Neural crest cell (in vitro differentiated cells): Measurements from ENCODE around the gene TGFBR3. TPM values are rescaled to one million over a fixed set of nuclear protein-coding genes. Genes with fewer than 3 reads are reported as not detected.
A peak's percentile ranks its signal among the peaks of the same experiment; 100 is the strongest.

Source experiments
- DNase-seq: peaks from one replicate; pipeline ENCODE4 v3.0.0; 2021; ENCODE audit warnings: low read depth, mixed read lengths, low spot score
- H3K27ac Mint-ChIP-seq: one replicate; pipeline ENCODE4 v1.8.0; 2021; ENCODE audit warnings: mild to moderate bottlenecking, mixed read lengths; ENCODE audit not compliant: unreplicated experiment
- H3K27me3 Mint-ChIP-seq: 2 replicates; pipeline ENCODE4 v1.8.0; 2021; ENCODE audit warnings: low read depth, mild to moderate bottlenecking, mixed read lengths
- H3K36me3 Mint-ChIP-seq: 2 replicates; pipeline ENCODE4 v1.8.0; 2021; ENCODE audit warnings: low read depth, mild to moderate bottlenecking, mixed read lengths
- H3K4me1 Mint-ChIP-seq: 2 replicates; pipeline ENCODE4 v1.8.0; 2021; ENCODE audit warnings: mixed read lengths
- H3K4me3 Mint-ChIP-seq: one replicate; pipeline ENCODE4 v1.8.0; 2021; ENCODE audit warnings: mild to moderate bottlenecking, mixed read lengths
- H3K9me3 Mint-ChIP-seq: 2 replicates; pipeline ENCODE4 v1.8.0; 2021; ENCODE audit warnings: mixed read lengths
- total RNA-seq: library from RNA; stranded (reverse); gene quantifications from 2 replicates; pipeline ENCODE4 v1.2.1, GENCODE V29; 2021
- TF ChIP-seq, protein P1 (sequence below): fragments of 200-600 bp; sonication (generic); conservative IDR thresholded peaks from 2 replicates; pipeline ENCODE4 v1.5.0; 2021; ENCODE audit warnings: antibody characterized with exemption, mild to moderate bottlenecking

The TGFBR3 gene
- total RNA-seq, 1 donor from 2014 or later: 15.1 TPM

DNA sequence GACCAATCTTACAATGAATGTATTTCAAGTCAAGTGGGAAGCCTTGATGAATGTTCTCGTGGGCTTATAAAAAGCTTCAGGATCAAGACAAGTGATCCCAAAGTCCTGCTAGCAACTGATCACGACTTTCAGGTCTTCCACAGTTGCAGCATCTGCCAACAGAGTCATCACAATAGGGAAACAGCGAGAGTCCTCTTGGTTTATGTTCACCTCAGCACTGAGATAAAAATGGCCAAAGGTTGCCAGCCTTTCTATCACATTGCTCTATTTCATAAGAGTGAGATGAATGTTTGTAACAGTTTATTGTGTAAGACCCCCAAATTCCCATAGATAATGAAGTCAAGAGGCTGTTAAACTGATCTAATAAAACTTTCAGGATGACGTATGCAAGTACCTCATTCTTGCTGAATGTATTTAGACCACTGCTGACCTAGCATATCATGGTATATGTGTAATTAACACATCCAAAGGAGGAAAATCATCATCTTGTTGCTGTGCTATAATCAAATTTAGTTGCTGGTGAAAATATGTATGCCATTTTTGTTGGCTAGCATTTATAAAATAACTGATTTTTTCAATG lies 150.6 kb downstream of the TGFBR3 start:
- peaks cover 21% of the 10 kb centered on the region for H3K36me3 Mint-ChIP-seq
- no peaks in the 10 kb centered on the region for H3K27me3 Mint-ChIP-seq
- DNase-seq: no peak
- TF ChIP-seq, protein P1, sequence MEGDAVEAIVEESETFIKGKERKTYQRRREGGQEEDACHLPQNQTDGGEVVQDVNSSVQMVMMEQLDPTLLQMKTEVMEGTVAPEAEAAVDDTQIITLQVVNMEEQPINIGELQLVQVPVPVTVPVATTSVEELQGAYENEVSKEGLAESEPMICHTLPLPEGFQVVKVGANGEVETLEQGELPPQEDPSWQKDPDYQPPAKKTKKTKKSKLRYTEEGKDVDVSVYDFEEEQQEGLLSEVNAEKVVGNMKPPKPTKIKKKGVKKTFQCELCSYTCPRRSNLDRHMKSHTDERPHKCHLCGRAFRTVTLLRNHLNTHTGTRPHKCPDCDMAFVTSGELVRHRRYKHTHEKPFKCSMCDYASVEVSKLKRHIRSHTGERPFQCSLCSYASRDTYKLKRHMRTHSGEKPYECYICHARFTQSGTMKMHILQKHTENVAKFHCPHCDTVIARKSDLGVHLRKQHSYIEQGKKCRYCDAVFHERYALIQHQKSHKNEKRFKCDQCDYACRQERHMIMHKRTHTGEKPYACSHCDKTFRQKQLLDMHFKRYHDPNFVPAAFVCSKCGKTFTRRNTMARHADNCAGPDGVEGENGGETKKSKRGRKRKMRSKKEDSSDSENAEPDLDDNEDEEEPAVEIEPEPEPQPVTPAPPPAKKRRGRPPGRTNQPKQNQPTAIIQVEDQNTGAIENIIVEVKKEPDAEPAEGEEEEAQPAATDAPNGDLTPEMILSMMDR: no peak
- peaks cover 5% of the 10 kb centered on the region for H3K9me3 Mint-ChIP-seq
- peaks cover 20% of the 10 kb centered on the region for H3K4me1 Mint-ChIP-seq
- H3K4me3 Mint-ChIP-seq: no peak overlapping the region
- H3K27ac Mint-ChIP-seq: no peak overlapping the region

DNA sequence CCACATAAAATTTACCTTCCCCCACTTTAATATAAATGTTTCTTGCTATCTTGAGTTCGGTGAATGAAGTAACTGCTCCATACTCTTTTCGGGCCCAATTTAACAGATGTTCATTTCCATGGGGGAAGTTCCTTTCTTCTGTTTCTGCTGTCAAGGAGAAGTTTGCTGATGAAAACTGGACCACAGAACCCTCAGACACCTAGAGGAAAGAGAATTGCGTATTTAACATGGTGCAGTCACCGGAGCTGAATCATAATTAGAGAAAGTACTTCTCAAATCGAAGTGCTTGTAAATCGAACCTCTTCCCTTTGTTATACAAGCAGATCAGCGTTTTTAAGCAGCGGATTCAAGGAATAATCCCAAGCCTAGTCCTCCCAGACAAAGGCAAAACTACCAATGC lies 151.2 kb downstream of the TGFBR3 start:
- H3K4me1 Mint-ChIP-seq: peaks cover 20% of the 10 kb centered on the region
- H3K36me3 Mint-ChIP-seq: peaks cover 24% of the 10 kb centered on the region
- TF ChIP-seq, protein P1: no peak
- peaks cover 5% of the 10 kb centered on the region for H3K9me3 Mint-ChIP-seq
- no peak overlapping the region for H3K4me3 Mint-ChIP-seq
- DNase-seq: no peak
- no peaks in the 10 kb centered on the region for H3K27me3 Mint-ChIP-seq
- H3K27ac Mint-ChIP-seq: no peak overlapping the region

GRCh38 chr1:91733108-91733710 lies 152.7 kb downstream of the TGFBR3 start:
- Mint-ChIP-seq H3K9me3 (no peaks in the 10 kb centered on the region), H3K27me3 (no peaks in the 10 kb centered on the region), H3K36me3 (peaks cover 22% of the 10 kb centered on the region), H3K4me1 (peaks cover 25% of the 10 kb centered on the region), H3K4me3 (no peak overlapping the region), H3K27ac (no peak overlapping the region)
- TF ChIP-seq, protein P1: no peak
- DNase-seq: no peak

- TF ChIP-seq, protein P1: no peak
- H3K36me3 Mint-ChIP-seq: peaks cover 25% of the 10 kb centered on the region
- no peak for DNase-seq
- H3K27me3 Mint-ChIP-seq: no peaks in the 10 kb centered on the region
- no peaks in the 10 kb centered on the region for H3K9me3 Mint-ChIP-seq
- H3K4me3 Mint-ChIP-seq: no peak overlapping the region
- peaks cover 24% of the 10 kb centered on the region for H3K4me1 Mint-ChIP-seq
- peak overlapping the region; percentile 20 for H3K27ac Mint-ChIP-seq
Measured at GRCh38 chr1:91732291-91733107, 153.5 kb downstream of the TGFBR3 start.

DNA sequence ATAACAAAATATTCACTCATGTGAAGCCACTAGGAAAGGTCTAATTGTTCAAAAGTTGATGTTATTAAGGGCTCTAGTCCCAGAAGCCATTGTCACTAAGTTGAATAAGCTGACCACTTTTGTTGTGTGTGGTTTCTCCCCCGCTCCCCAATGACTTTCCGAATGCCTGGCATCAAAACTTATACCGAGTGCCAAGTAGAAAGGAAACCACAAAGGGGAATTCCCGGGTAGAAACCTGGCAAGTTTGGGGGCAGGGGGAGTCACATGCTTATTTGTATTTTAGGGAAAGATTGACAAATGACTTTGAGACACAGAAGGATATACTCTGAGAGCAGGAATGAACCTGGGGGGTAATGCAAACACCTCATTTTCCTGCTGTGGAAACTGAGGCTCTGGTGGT lies 154.1 kb downstream of the TGFBR3 start:
- TF ChIP-seq, protein P1: no peak
- no peak overlapping the region for H3K4me3 Mint-ChIP-seq
- H3K4me1 Mint-ChIP-seq: peaks cover 17% of the 10 kb centered on the region
- no peak for DNase-seq
- H3K27ac Mint-ChIP-seq: no peak overlapping the region
- H3K36me3 Mint-ChIP-seq: peaks cover 28% of the 10 kb centered on the region
- no peaks in the 10 kb centered on the region for H3K27me3 Mint-ChIP-seq
- H3K9me3 Mint-ChIP-seq: no peaks in the 10 kb centered on the region
